ENCODE results near the gene ADIG.
"Not testable (repeated sequence)": the region's sequence is repeated elsewhere in the genome, so short reads cannot be mapped to it uniquely, and the experiment has no call there.

Gene ADIG

GRCh38 chr20:38573413-38573812 lies 7.6 kb upstream of the ADIG start:
- no peak for DNase-seq

GRCh38 chr20:38579219-38579910 lies 1.6 kb upstream of the ADIG start:
- no peak for DNase-seq

GRCh38 chr20:38579921-38580320 lies 1.1 kb upstream of the ADIG start:
- DNase-seq: no peak

- DNase-seq: no peak
Observed at GRCh38 chr20:38581830-38582358, 897 bp downstream of the ADIG start.

GRCh38 chr20:38583306-38583705 lies 2.3 kb downstream of the ADIG start:
- no peak for DNase-seq

- DNase-seq: no peak
Observed at GRCh38 chr20:38584099-38584763, 3.2 kb downstream of the ADIG start.

GRCh38 chr20:38585404-38586180 lies 4.6 kb downstream of the ADIG start:
- DNase-seq: no peak

- DNase-seq: no peak
Observed at GRCh38 chr20:38586181-38586525, 5.2 kb downstream of the ADIG start.

- DNase-seq: no peak
Observed at GRCh38 chr20:38588303-38588702, 7.3 kb downstream of the ADIG start.

GRCh38 chr20:38589351-38589750 lies 8.4 kb downstream of the ADIG start:
- no peak for DNase-seq

- DNase-seq: no peak
Observed at GRCh38 chr20:38589967-38590675, 9.1 kb downstream of the ADIG start.

- DNase-seq: no peak
Observed at GRCh38 chr20:38590676-38591473, 9.9 kb downstream of the ADIG start.

GRCh38 chr20:38591474-38592410 lies 10.7 kb downstream of the ADIG start:
- no peak for DNase-seq

GRCh38 chr20:38592411-38592790 lies 11.4 kb downstream of the ADIG start:
- not testable (repeated sequence) for DNase-seq

GRCh38 chr20:38594281-38594680 lies 13.3 kb downstream of the ADIG start:
- not testable (repeated sequence) for DNase-seq

GRCh38 chr20:38595886-38596285 lies 14.9 kb downstream of the ADIG start:
- DNase-seq: not testable (repeated sequence)

GRCh38 chr20:38599410-38599882 lies 18.4 kb downstream of the ADIG start:
- DNase-seq: no peak

GRCh38 chr20:38600057-38600456 lies 19.1 kb downstream of the ADIG start:
- no peak for DNase-seq

GRCh38 chr20:38601216-38602184 lies 20.5 kb downstream of the ADIG start, which contains the start of gene ARHGAP40:
Gene ARHGAP40, plus strand, starts transcription at chr20:38601809.
- no peak for DNase-seq

GRCh38 chr20:38602185-38602581 lies 21.2 kb downstream of the ADIG start:
- DNase-seq: no peak

All from activated naive CD4-positive, alpha-beta T cell (primary cell).